Measurements from ENCODE around the gene ZFYVE19. TPM values are rescaled to one million over a fixed set of nuclear protein-coding genes. Genes with fewer than 3 reads are reported as not detected.

Gene ZFYVE19
- total RNA-seq, 4 donors from 2014 or later: 5.6 to 37.5 (median 15.2) TPM

- Histone ChIP-seq H3K9me3 (no peaks in the 10 kb centered on the region), H3K27ac (no peak overlapping the region), H3K4me1 (no peaks in the 10 kb centered on the region), H3K36me3 (no peaks in the 10 kb centered on the region), H3K27me3 (no peaks in the 10 kb centered on the region), H3K4me3 (no peak overlapping the region)
- no peak for DNase-seq
- TF ChIP-seq POLR2A (IDR thresholded peaks at IDR 0.05): no peak
- no peak for TF ChIP-seq CTCF (IDR thresholded peaks at IDR 0.05)
- intact Hi-C loops (cut with DNase I; ENCODE audit: low total_unique reads): no loop called here
Observed at GRCh38 chr15:40772014-40772413, 34.9 kb upstream of the ZFYVE19 start.

- no peak for TF ChIP-seq CTCF (IDR thresholded peaks at IDR 0.05)
- TF ChIP-seq POLR2A (IDR thresholded peaks at IDR 0.05): no peak
- no peaks in the 10 kb centered on the region for H3K27me3 ChIP-seq
- intact Hi-C loops (cut with DNase I; ENCODE audit: low total_unique reads): no loop called here
- H3K4me3 ChIP-seq: no peak overlapping the region
- no peaks in the 10 kb centered on the region for H3K36me3 ChIP-seq
- no peaks in the 10 kb centered on the region for H3K9me3 ChIP-seq
- DNase-seq: no peak
- H3K4me1 ChIP-seq: no peaks in the 10 kb centered on the region
- H3K27ac ChIP-seq: no peak overlapping the region
Observed at GRCh38 chr15:40773496-40773895, 33.4 kb upstream of the ZFYVE19 start.

GRCh38 chr15:40773902-40774301 lies 33.0 kb upstream of the ZFYVE19 start:
- TF ChIP-seq CTCF (IDR thresholded peaks at IDR 0.05) (no peak), POLR2A (IDR thresholded peaks at IDR 0.05) (no peak)
- H3K4me1 ChIP-seq: no peaks in the 10 kb centered on the region

GRCh38 chr15:40775007-40775406 lies 31.9 kb upstream of the ZFYVE19 start:
- H3K27ac ChIP-seq: no peak overlapping the region
- H3K4me3 ChIP-seq: no peak overlapping the region
- H3K36me3 ChIP-seq: no peaks in the 10 kb centered on the region
- no peaks in the 10 kb centered on the region for H3K27me3 ChIP-seq
- TF ChIP-seq CTCF (IDR thresholded peaks at IDR 0.05) (no peak), POLR2A (IDR thresholded peaks at IDR 0.05) (no peak)
- H3K4me1 ChIP-seq: no peaks in the 10 kb centered on the region
- intact Hi-C loops (cut with DNase I; ENCODE audit: low total_unique reads): no loop called here
- no peak for DNase-seq
- no peaks in the 10 kb centered on the region for H3K9me3 ChIP-seq

More at GRCh38 chr15:40773902-40774301, 33.0 kb upstream of the ZFYVE19 start:
- Histone ChIP-seq H3K27ac (no peak overlapping the region), H3K9me3 (no peaks in the 10 kb centered on the region), H3K4me3 (no peak overlapping the region), H3K27me3 (no peaks in the 10 kb centered on the region), H3K36me3 (no peaks in the 10 kb centered on the region)
- intact Hi-C loops (cut with DNase I; ENCODE audit: low total_unique reads): no loop called here
- DNase-seq: no peak

- DNase-seq: no peak
- no peak for TF ChIP-seq POLR2A (IDR thresholded peaks at IDR 0.05)
- no peak for TF ChIP-seq CTCF (IDR thresholded peaks at IDR 0.05)
- intact Hi-C loops (cut with DNase I; ENCODE audit: low total_unique reads): no loop called here
- Histone ChIP-seq H3K4me1 (no peaks in the 10 kb centered on the region), H3K4me3 (no peak overlapping the region), H3K9me3 (no peaks in the 10 kb centered on the region), H3K27me3 (no peaks in the 10 kb centered on the region), H3K27ac (no peak overlapping the region), H3K36me3 (no peaks in the 10 kb centered on the region)
Observed at GRCh38 chr15:40775740-40776536, 31.0 kb upstream of the ZFYVE19 start.
